ENCODE results near the gene NPY4R.

- no peak for TF ChIP-seq GATA3 (IDR thresholded peaks at IDR 0.05; ENCODE audit: low read depth, low read length)
- TF ChIP-seq GATA2 (IDR thresholded peaks at IDR 0.05; ENCODE audit: low read depth, low read length) = no peak
These were observed 49.1 kb upstream of the NPY4R start for GRCh38 chr10:46514899-46515298.
